ENCODE measurements around the gene AP1G1. TPM values are rescaled to one million over a fixed set of nuclear protein-coding genes. Genes with fewer than 3 reads are reported as not detected.

AP1G1 gene
- polyA plus RNA-seq, 3 donors: 6.7 to 43.8 (median 10.7) TPM

GRCh38 chr16:71709229-71709781 is 99.3 kb downstream of the AP1G1 start:
- H2AFZ ChIP-seq (ENCODE audit: insufficient read depth, low read depth, low read length, poor library complexity, severe bottlenecking): no peak overlapping the region
- no peaks in the 10 kb centered on the region for H3K9me3 ChIP-seq (replicated peaks in 1 of 2; ENCODE audit: control insufficient read depth in 1 of 2, insufficient read depth in 1 of 2, low read length in 2 of 2)
- no peak for TF ChIP-seq CTCF (IDR thresholded peaks at IDR 0.05)
- no peaks in the 10 kb centered on the region for H3K4me1 Mint-ChIP-seq
- no peaks in the 10 kb centered on the region for H3K4me1 ChIP-seq (ENCODE audit: control insufficient read depth in 1 of 2, insufficient read depth in 2 of 2, low read length in 2 of 2)
- H3K79me2 ChIP-seq (ENCODE audit: insufficient read depth, low read length): no peaks in the 10 kb centered on the region
- H4K20me1 ChIP-seq (ENCODE audit: insufficient read depth, low read length): no peaks in the 10 kb centered on the region
- H3K36me3 Mint-ChIP-seq: no peaks in the 10 kb centered on the region
- WGBS (ENCODE audit: insufficient coverage): no CpG with 5 or more reads among the region's 2 CpGs
- no peak overlapping the region for H3K4me3 ChIP-seq (replicated peaks in 1 of 3; ENCODE audit: low read depth in 2 of 3, low read length in 3 of 3)
- H3K27me3 ChIP-seq (ENCODE audit: control insufficient read depth in 2 of 2, insufficient read depth in 2 of 2, low read length in 2 of 2): no peaks in the 10 kb centered on the region
- H3K36me3 ChIP-seq (replicated peaks in 1 of 2; ENCODE audit: control insufficient read depth in 1 of 2, insufficient read depth in 2 of 2, low read length in 2 of 2): no peaks in the 10 kb centered on the region
- no peak overlapping the region for H3K27ac Mint-ChIP-seq
- H3K9me3 Mint-ChIP-seq: peaks cover 0 to 6% (median 0%) of the 10 kb centered on the region in 7 donors
- DNase-seq: no peak
- H3K9ac ChIP-seq (ENCODE audit: insufficient read depth, low read length, poor library complexity, severe bottlenecking): no peak overlapping the region
- intact Hi-C loops (cut with micrococcal nuclease): no loop called here
- H3K4me2 ChIP-seq (replicated peaks; ENCODE audit: extremely low read depth, low read length, poor library complexity, severe bottlenecking): no peak overlapping the region
- H3K27me3 Mint-ChIP-seq (ENCODE audit: low read depth in 3 of 3): peaks cover 0 to 4% (median 0%) of the 10 kb centered on the region in 3 donors
- no peak overlapping the region for H3K4me3 Mint-ChIP-seq
- no peak overlapping the region for H3K27ac ChIP-seq (ENCODE audit: low read depth in 1 of 2, low read length in 2 of 2)

DNA sequence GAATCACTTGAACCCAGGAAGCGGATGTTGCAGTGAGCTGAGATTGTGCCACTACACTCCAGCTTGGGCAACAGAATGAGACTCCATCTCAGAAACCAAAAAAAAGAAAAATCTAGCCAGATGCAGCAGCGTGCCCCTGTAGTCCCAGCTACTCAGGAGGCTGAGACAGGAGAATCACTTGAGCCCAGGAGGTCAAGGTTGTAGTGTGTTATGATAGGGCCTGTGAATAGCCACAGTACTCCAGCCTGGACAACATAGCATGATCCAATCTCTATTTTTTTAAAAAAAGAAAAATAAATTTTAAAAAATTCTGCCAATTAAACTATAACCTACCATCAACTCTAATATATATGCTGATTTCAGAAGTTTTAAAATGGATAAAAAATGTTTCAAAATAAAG is 99.9 kb downstream of the AP1G1 start:
- intact Hi-C loops (cut with micrococcal nuclease): no loop called here
- DNase-seq: no peak
- H3K4me3 ChIP-seq (replicated peaks in 1 of 3; ENCODE audit: low read depth in 2 of 3, low read length in 3 of 3): no peak overlapping the region
- H3K27ac ChIP-seq (ENCODE audit: low read depth in 1 of 2, low read length in 2 of 2): no peak overlapping the region
- peaks cover 0 to 6% (median 0%) of the 10 kb centered on the region in 7 donors for H3K9me3 Mint-ChIP-seq
- peaks cover 0 to 4% (median 0%) of the 10 kb centered on the region in 3 donors for H3K27me3 Mint-ChIP-seq (ENCODE audit: low read depth in 3 of 3)
- no peak overlapping the region for H2AFZ ChIP-seq (ENCODE audit: insufficient read depth, low read depth, low read length, poor library complexity, severe bottlenecking)
- H3K4me1 ChIP-seq (ENCODE audit: control insufficient read depth in 1 of 2, insufficient read depth in 2 of 2, low read length in 2 of 2): no peaks in the 10 kb centered on the region
- no peak overlapping the region for H3K9ac ChIP-seq (ENCODE audit: insufficient read depth, low read length, poor library complexity, severe bottlenecking)
- no peaks in the 10 kb centered on the region for H3K36me3 ChIP-seq (replicated peaks in 1 of 2; ENCODE audit: control insufficient read depth in 1 of 2, insufficient read depth in 2 of 2, low read length in 2 of 2)
- whole genome bisulfite sequencing (ENCODE audit: insufficient coverage): 100% methylated on average over 2 of the region's 2 CpGs
- H3K36me3 Mint-ChIP-seq: no peaks in the 10 kb centered on the region
- no peak overlapping the region for H3K4me3 Mint-ChIP-seq
- no peaks in the 10 kb centered on the region for H4K20me1 ChIP-seq (ENCODE audit: insufficient read depth, low read length)
- no peak for TF ChIP-seq CTCF (IDR thresholded peaks at IDR 0.05)
- H3K4me1 Mint-ChIP-seq: no peaks in the 10 kb centered on the region
- H3K9me3 ChIP-seq (replicated peaks in 1 of 2; ENCODE audit: control insufficient read depth in 1 of 2, insufficient read depth in 1 of 2, low read length in 2 of 2): no peaks in the 10 kb centered on the region
- no peak overlapping the region for H3K4me2 ChIP-seq (replicated peaks; ENCODE audit: extremely low read depth, low read length, poor library complexity, severe bottlenecking)
- H3K27ac Mint-ChIP-seq: peak overlapping the region in 1 of 7 donors; percentile 18
- no peaks in the 10 kb centered on the region for H3K27me3 ChIP-seq (ENCODE audit: control insufficient read depth in 2 of 2, insufficient read depth in 2 of 2, low read length in 2 of 2)
- H3K79me2 ChIP-seq (ENCODE audit: insufficient read depth, low read length): no peaks in the 10 kb centered on the region
